Hepatocyte (in vitro differentiated cells): Measurements from ENCODE around the gene OTULINL. TPM values are rescaled to one million over a fixed set of nuclear protein-coding genes. Genes with fewer than 3 reads are reported as not detected.

Experiments used
- DNase-seq: peaks from one replicate; pipeline ENCODE4 v3.0.0-alpha.2; 2016; ENCODE audit warnings: low spot score
- H2AFZ ChIP-seq: fragments of 200-600 bp; sonication (generic); 2 replicates; pipeline ENCODE4 v1.6.0; 2016; ENCODE audit warnings: antibody characterized with exemption, mild to moderate bottlenecking
- H3K27ac ChIP-seq: fragments of 200-600 bp; sonication (generic); 2 replicates; pipeline ENCODE4 v1.5.1; 2016; ENCODE audit warnings: mild to moderate bottlenecking
- H3K27me3 ChIP-seq: fragments of 200-600 bp; sonication (generic); 2 replicates; pipeline ENCODE4 v1.6.1; 2016
- H3K36me3 ChIP-seq: fragments of 200-600 bp; sonication (generic); replicated peaks from 2 replicates; pipeline ENCODE4 v1.5.1; 2016; ENCODE audit warnings: low read depth; ENCODE audit not compliant: insufficient read depth
- H3K4me1 ChIP-seq: fragments of 200-600 bp; sonication (generic); 2 replicates; pipeline ENCODE4 v1.5.1; 2016; ENCODE audit warnings: mild to moderate bottlenecking, moderate library complexity; ENCODE audit not compliant: insufficient read depth
- H3K4me2 ChIP-seq: fragments of 200-600 bp; sonication (generic); 2 replicates; pipeline ENCODE4 v1.6.0; 2016
- H3K4me3 ChIP-seq: fragments of 200-600 bp; sonication (generic); 2 replicates; pipeline ENCODE4 v1.5.1; 2016; ENCODE audit warnings: mild to moderate bottlenecking
- H3K79me2 ChIP-seq: fragments of 200-600 bp; sonication (generic); 2 replicates; pipeline ENCODE4 v1.6.0; 2017; ENCODE audit warnings: mild to moderate bottlenecking
- H3K9me2 ChIP-seq: fragments of 200-600 bp; sonication (generic); replicated peaks from 2 replicates; pipeline ENCODE4 v1.6.0; 2017; ENCODE audit warnings: mild to moderate bottlenecking; ENCODE audit not compliant: insufficient read depth
- H3K9me3 ChIP-seq: fragments of 200-600 bp; sonication (generic); 2 replicates; pipeline ENCODE4 v1.5.1; 2016; ENCODE audit warnings: low read depth, mild to moderate bottlenecking
- H4K20me1 ChIP-seq: fragments of 200-600 bp; sonication (generic); 2 replicates; pipeline ENCODE4 v1.6.0; 2016; ENCODE audit warnings: mild to moderate bottlenecking; ENCODE audit not compliant: insufficient read depth, poor library complexity, severe bottlenecking
- EZH2 ChIP-seq: fragments of 200-600 bp; sonication (generic); IDR thresholded peaks from 2 replicates; pipeline ENCODE4 v1.6.1; 2016; ENCODE audit warnings: antibody characterized with exemption, mild to moderate bottlenecking, borderline replicate concordance
- EZH2phosphoT487 ChIP-seq: fragments of 200-600 bp; sonication (generic); IDR thresholded peaks from one replicate; pipeline ENCODE4 v1.6.1; 2018; ENCODE audit warnings: antibody characterized with exemption, mild to moderate bottlenecking, low read depth, moderate library complexity; ENCODE audit not compliant: unreplicated experiment, severe bottlenecking
- WGBS: methylation state at CpG from one replicate; pipeline ENCODE4 v1.1.6; 2016; ENCODE audit warnings: low lambda C conversion rate; ENCODE audit errors: missing lambda C conversion rate; 5-methylcytosine and 5-hydroxymethylcytosine counted together
- polyA plus RNA-seq: library from polyadenylated mRNA; unstranded; fragments of >200 nt; fragmentation: Nextera tagmentation; extraction: Ambion mirVana; gene quantifications from 2 replicates; pipeline ENCODE4 v1.2.1, GENCODE V29; 2016
- total RNA-seq: library from RNA; depleted of rRNA; stranded (reverse); fragments of >200 nt; gene quantifications from 2 replicates; pipeline ENCODE4 v1.2.3, GENCODE V29; 2014
- TF ChIP-seq, protein P1 (sequence below): fragments of 200-600 bp; sonication (generic); IDR thresholded peaks from 2 replicates; pipeline ENCODE4 v1.5.1; 2016; ENCODE audit warnings: antibody characterized with exemption, mild to moderate bottlenecking; ENCODE audit not compliant: poor library complexity

The OTULINL gene
- total and polyA plus RNA-seq, 2 experiments from 2014 or later, result 25.4 to 35.4 TPM

DNA sequence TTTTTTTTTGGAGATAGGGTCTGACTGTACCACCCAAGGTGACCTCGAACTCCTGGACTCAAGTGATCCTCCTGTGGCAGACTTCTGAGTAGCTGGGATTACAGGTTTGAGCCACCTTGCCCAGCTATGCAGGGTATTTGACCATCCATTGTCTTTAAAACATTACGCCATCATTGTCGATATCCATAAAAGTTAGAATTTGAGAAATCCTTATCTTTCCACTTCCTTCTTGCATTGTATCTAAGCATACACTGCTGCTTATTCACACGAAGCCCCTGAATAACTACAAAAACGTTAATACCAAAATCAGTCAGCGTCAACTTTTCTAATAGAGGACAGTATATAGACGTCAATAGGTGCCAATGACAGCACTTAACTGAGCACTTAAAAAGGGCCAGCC lies 5.4 kb upstream of the OTULINL start:
- H3K36me3 ChIP-seq, result no peaks in the 10 kb centered on the region
- DNase-seq, result no peak
- TF ChIP-seq, protein P1, sequence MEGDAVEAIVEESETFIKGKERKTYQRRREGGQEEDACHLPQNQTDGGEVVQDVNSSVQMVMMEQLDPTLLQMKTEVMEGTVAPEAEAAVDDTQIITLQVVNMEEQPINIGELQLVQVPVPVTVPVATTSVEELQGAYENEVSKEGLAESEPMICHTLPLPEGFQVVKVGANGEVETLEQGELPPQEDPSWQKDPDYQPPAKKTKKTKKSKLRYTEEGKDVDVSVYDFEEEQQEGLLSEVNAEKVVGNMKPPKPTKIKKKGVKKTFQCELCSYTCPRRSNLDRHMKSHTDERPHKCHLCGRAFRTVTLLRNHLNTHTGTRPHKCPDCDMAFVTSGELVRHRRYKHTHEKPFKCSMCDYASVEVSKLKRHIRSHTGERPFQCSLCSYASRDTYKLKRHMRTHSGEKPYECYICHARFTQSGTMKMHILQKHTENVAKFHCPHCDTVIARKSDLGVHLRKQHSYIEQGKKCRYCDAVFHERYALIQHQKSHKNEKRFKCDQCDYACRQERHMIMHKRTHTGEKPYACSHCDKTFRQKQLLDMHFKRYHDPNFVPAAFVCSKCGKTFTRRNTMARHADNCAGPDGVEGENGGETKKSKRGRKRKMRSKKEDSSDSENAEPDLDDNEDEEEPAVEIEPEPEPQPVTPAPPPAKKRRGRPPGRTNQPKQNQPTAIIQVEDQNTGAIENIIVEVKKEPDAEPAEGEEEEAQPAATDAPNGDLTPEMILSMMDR, result no peak
- TF ChIP-seq EZH2phosphoT487 (no peak), EZH2 (no peak)
- no peaks in the 10 kb centered on the region for H3K79me2 ChIP-seq
- WGBS, result 87% methylated on average over 7 of the region's 7 CpGs
- H3K9me2 ChIP-seq, result no peaks in the 10 kb centered on the region
- no peaks in the 10 kb centered on the region for H3K9me3 ChIP-seq
- H3K4me3 ChIP-seq, result no peak overlapping the region
- no peak overlapping the region for H2AFZ ChIP-seq
- no peak overlapping the region for H3K4me2 ChIP-seq
- H3K27me3 ChIP-seq, result no peaks in the 10 kb centered on the region
- H4K20me1 ChIP-seq, result no peaks in the 10 kb centered on the region
- H3K27ac ChIP-seq, result no peak overlapping the region
- peaks cover 10% of the 10 kb centered on the region for H3K4me1 ChIP-seq

DNA sequence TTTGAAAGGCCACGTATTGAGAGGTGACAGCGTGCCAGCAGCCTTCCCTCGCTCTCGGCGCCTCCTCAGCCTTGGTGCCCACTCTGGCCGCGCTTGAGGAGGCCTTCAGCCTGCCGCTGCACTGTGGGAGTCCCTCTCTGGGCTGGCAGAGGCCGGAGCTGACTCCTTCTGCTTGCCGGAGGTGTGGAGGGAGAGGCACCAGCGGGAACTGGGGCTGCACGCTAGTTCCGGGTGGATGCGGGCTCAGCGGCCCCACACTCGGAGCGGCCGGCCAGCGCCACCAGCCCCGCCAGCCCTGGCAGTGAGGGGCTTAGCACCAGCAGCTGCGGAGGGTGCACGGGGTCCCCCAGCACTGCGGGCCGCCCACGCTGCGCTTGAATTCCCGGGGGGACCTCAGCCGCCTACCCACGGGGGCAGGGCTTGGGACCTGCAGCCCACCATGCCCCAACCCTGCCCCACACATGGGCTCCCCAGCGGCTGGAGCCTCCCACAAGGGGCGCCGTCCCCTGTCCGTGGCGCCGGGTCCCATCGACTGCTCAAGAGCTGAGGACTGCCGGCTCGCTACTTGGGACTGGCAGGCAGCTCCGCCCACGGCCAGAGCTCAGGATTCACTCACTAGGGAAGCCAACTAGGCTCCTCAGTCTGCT lies 4.4 kb upstream of the OTULINL start:
- WGBS, result 95% methylated on average over 28 of the region's 40 CpGs

DNA sequence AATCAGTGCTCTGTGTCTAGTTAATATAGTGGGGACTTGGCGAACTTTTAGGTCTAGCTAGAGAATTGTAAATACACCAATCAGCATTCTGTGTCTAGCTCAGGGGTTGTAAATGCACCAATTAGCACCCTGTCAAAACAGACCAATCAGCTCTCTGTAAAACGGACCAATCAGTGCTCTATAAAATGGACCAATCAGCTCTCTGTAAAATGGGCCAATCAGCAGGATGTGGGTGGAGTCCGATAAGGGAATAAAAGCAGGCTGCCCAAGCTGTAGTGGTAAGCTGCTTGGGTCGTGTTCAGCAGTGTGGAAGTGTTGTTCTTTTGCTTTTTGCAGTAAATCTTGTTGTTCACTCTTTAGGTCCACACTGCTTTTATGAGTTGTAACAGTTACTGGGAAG lies 3.6 kb upstream of the OTULINL start:
- Histone ChIP-seq H3K27me3 (no peaks in the 10 kb centered on the region), H4K20me1 (no peaks in the 10 kb centered on the region), H3K4me2 (no peak overlapping the region), H2AFZ (no peak overlapping the region), H3K36me3 (no peaks in the 10 kb centered on the region), H3K4me3 (no peak overlapping the region), H3K79me2 (peaks cover 3% of the 10 kb centered on the region), H3K4me1 (peaks cover 10% of the 10 kb centered on the region), H3K27ac (no peak overlapping the region), H3K9me3 (no peaks in the 10 kb centered on the region), H3K9me2 (no peaks in the 10 kb centered on the region)
- no peak for DNase-seq
- no peak for TF ChIP-seq EZH2
- TF ChIP-seq, protein P1, result no peak
- 88% methylated on average over 4 of the region's 4 CpGs for WGBS

More for the DNA sequence above, 4.4 kb upstream of the OTULINL start:
- TF ChIP-seq EZH2phosphoT487 (no peak), EZH2 (no peak)
- TF ChIP-seq, protein P1, result no peak
- no peak overlapping the region for H3K4me3 ChIP-seq
- no peaks in the 10 kb centered on the region for H3K9me3 ChIP-seq
- no peak for DNase-seq
- no peaks in the 10 kb centered on the region for H3K9me2 ChIP-seq
- peaks cover 10% of the 10 kb centered on the region for H3K4me1 ChIP-seq
- H3K27me3 ChIP-seq, result no peaks in the 10 kb centered on the region
- H2AFZ ChIP-seq, result no peak overlapping the region
- H3K27ac ChIP-seq, result no peak overlapping the region
- no peak overlapping the region for H3K4me2 ChIP-seq
- no peaks in the 10 kb centered on the region for H3K36me3 ChIP-seq
- no peaks in the 10 kb centered on the region for H3K79me2 ChIP-seq
- no peaks in the 10 kb centered on the region for H4K20me1 ChIP-seq
